Smooth muscle cell (in vitro differentiated cells): Measurements from ENCODE around the gene CREB3L2. TPM values are rescaled to one million over a fixed set of nuclear protein-coding genes. Genes with fewer than 3 reads are reported as not detected.
A peak's percentile ranks its signal among the peaks of the same experiment; 100 is the strongest.

Source experiments
- DNase-seq: peaks from one replicate; lab custom pipeline; 2025; ENCODE audit not compliant: unreplicated experiment; lab: John Stamatoyannopoulos, UW
- H2AFZ ChIP-seq: fragments of 200-600 bp; sonication (generic); 2 replicates; pipeline ENCODE4 v1.6.0; 2016; ENCODE audit warnings: antibody characterized with exemption, low read depth, mild to moderate bottlenecking
- H3F3A ChIP-seq: fragments of 200-600 bp; sonication (generic); 2 replicates; pipeline ENCODE4 v1.6.0; 2017; ENCODE audit warnings: antibody characterized with exemption, low read depth
- H3K27ac ChIP-seq: fragments of 200-600 bp; sonication (generic); 2 replicates; pipeline ENCODE4 v1.5.1; 2016; ENCODE audit warnings: low read depth, mild to moderate bottlenecking
- H3K27me3 ChIP-seq: fragments of 200-600 bp; sonication (generic); 2 replicates; pipeline ENCODE4 v1.6.1; 2016; ENCODE audit warnings: low read depth, mild to moderate bottlenecking
- H3K36me3 ChIP-seq: fragments of 200-600 bp; sonication (generic); 2 replicates; pipeline ENCODE4 v1.5.1; 2016; ENCODE audit warnings: low read depth
- H3K4me1 ChIP-seq: fragments of 200-600 bp; sonication (generic); 2 replicates; pipeline ENCODE4 v1.5.1; 2016; ENCODE audit warnings: low read depth
- H3K4me2 ChIP-seq: fragments of 200-600 bp; sonication (generic); 2 replicates; pipeline ENCODE4 v1.6.0; 2016; ENCODE audit warnings: mild to moderate bottlenecking
- H3K4me3 ChIP-seq: fragments of 200-600 bp; sonication (generic); 2 replicates; pipeline ENCODE4 v1.5.1; 2016; ENCODE audit warnings: mild to moderate bottlenecking
- H3K79me2 ChIP-seq: fragments of 200-600 bp; sonication (generic); 2 replicates; pipeline ENCODE4 v1.6.0; 2016; ENCODE audit warnings: low read depth, mild to moderate bottlenecking
- H3K9ac ChIP-seq: fragments of 200-600 bp; sonication (generic); 2 replicates; pipeline ENCODE4 v1.6.0; 2016; ENCODE audit warnings: low read depth
- H3K9me3 ChIP-seq: fragments of 200-600 bp; sonication (generic); replicated peaks from 2 replicates; pipeline ENCODE4 v1.5.1; 2016; ENCODE audit warnings: low read depth
- H4K20me1 ChIP-seq: fragments of 200-600 bp; sonication (generic); 2 replicates; pipeline ENCODE4 v1.6.0; 2016; ENCODE audit warnings: low read depth
- WGBS: methylation state at CpG from one replicate; pipeline ENCODE4 v1.1.7; 2016; ENCODE audit warnings: low lambda C conversion rate; 5-methylcytosine and 5-hydroxymethylcytosine counted together
- polyA plus RNA-seq: library from polyadenylated mRNA; unstranded; fragments of >200 nt; fragmentation: Nextera tagmentation; extraction: Ambion mirVana; gene quantifications from 2 replicates; pipeline ENCODE4 v1.2.1, GENCODE V29; 2016
- total RNA-seq: library from RNA; depleted of rRNA; stranded (reverse); fragments of >200 nt; gene quantifications from 2 replicates; pipeline ENCODE4 v1.2.3, GENCODE V29; 2014
- TF ChIP-seq, protein P1 (sequence below): fragments of 200-600 bp; sonication (generic); IDR thresholded peaks from 2 replicates; pipeline ENCODE4 v1.5.1; 2017; ENCODE audit warnings: borderline replicate concordance, mild to moderate bottlenecking, antibody characterized with exemption; ENCODE audit not compliant: insufficient read depth, poor library complexity, severe bottlenecking

Gene CREB3L2
- total and polyA plus RNA-seq, 2 experiments from 2014 or later = 27.4 to 69.1 TPM

- H3K4me1 ChIP-seq = peaks cover 22% of the 10 kb centered on the region
- no peak overlapping the region for H3K4me3 ChIP-seq
- H3K9me3 ChIP-seq = no peaks in the 10 kb centered on the region
- H3K79me2 ChIP-seq = peaks cover 97% of the 10 kb centered on the region
- H3K36me3 ChIP-seq = no peaks in the 10 kb centered on the region
- TF ChIP-seq, protein P1, sequence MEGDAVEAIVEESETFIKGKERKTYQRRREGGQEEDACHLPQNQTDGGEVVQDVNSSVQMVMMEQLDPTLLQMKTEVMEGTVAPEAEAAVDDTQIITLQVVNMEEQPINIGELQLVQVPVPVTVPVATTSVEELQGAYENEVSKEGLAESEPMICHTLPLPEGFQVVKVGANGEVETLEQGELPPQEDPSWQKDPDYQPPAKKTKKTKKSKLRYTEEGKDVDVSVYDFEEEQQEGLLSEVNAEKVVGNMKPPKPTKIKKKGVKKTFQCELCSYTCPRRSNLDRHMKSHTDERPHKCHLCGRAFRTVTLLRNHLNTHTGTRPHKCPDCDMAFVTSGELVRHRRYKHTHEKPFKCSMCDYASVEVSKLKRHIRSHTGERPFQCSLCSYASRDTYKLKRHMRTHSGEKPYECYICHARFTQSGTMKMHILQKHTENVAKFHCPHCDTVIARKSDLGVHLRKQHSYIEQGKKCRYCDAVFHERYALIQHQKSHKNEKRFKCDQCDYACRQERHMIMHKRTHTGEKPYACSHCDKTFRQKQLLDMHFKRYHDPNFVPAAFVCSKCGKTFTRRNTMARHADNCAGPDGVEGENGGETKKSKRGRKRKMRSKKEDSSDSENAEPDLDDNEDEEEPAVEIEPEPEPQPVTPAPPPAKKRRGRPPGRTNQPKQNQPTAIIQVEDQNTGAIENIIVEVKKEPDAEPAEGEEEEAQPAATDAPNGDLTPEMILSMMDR = no peak
- H3K4me2 ChIP-seq = peak overlapping the region; percentile 57
- no peaks in the 10 kb centered on the region for H3K27me3 ChIP-seq
- no peak for DNase-seq
- no peak overlapping the region for H3K9ac ChIP-seq
- H3K27ac ChIP-seq = peak overlapping the region; percentile 74
- H2AFZ ChIP-seq = no peak overlapping the region
- H3F3A ChIP-seq = peaks cover 6% of the 10 kb centered on the region
- peaks cover 89% of the 10 kb centered on the region for H4K20me1 ChIP-seq
These were observed 64.7 kb downstream of the CREB3L2 start for GRCh38 chr7:137937202-137937560.

GRCh38 chr7:137936509-137937201 is 65.2 kb downstream of the CREB3L2 start:
- Histone ChIP-seq H3K36me3 (no peaks in the 10 kb centered on the region), H3K79me2 (peaks cover 97% of the 10 kb centered on the region), H3K27ac (peak overlapping the region; percentile 74), H3K9ac (no peak overlapping the region), H3F3A (peaks cover 5% of the 10 kb centered on the region), H3K27me3 (no peaks in the 10 kb centered on the region), H3K9me3 (no peaks in the 10 kb centered on the region), H2AFZ (no peak overlapping the region), H3K4me1 (peaks cover 22% of the 10 kb centered on the region), H4K20me1 (peaks cover 89% of the 10 kb centered on the region), H3K4me3 (no peak overlapping the region), H3K4me2 (peak overlapping the region; percentile 57)
- DNase-seq = no peak
- TF ChIP-seq, protein P1 = no peak
- WGBS = 60% methylated on average over 9 of the region's 9 CpGs

DNA sequence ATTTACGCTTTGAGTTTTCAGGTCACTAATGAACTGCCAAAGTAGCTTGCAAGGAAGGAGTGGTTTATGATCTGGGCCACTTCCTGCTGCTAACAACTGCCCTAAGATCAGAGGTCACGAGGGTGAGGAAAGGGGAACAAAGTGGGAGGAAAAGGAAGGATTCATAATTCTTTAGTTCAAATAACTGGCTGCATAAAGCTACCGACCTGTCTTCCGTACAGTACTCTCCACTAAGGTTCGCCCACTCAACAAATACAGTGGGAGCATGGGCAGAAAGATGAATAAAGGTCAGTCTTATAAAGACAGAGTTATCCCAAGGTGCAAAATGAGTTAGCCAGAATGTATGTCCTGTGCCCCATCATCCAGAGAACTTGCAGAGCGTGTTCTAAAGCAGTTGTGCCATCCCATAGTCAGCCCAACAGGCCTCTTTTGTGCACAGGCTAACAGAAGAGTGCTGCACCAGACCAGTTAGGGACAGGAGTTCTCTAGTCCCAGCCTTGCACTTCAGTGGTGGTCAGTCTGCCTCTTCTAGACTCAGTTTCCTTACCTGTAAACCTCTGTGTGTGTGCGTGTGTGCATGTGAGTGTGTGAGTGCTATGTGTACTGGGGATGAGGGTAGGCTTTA is 65.9 kb downstream of the CREB3L2 start:
- peaks cover 22% of the 10 kb centered on the region for H3K4me1 ChIP-seq
- no peaks in the 10 kb centered on the region for H3F3A ChIP-seq
- H3K79me2 ChIP-seq = peaks cover 97% of the 10 kb centered on the region
- H4K20me1 ChIP-seq = peaks cover 90% of the 10 kb centered on the region
- peak overlapping the region; percentile 74 for H3K27ac ChIP-seq
- H3K27me3 ChIP-seq = no peaks in the 10 kb centered on the region
- TF ChIP-seq, protein P1 = no peak
- H3K4me3 ChIP-seq = no peak overlapping the region
- peak overlapping the region; percentile 22 for H3K4me2 ChIP-seq
- no peak for DNase-seq
- 82% methylated on average over 7 of the region's 7 CpGs for WGBS
- H2AFZ ChIP-seq = no peak overlapping the region
- no peaks in the 10 kb centered on the region for H3K9me3 ChIP-seq
- no peaks in the 10 kb centered on the region for H3K36me3 ChIP-seq
- no peak overlapping the region for H3K9ac ChIP-seq
